Measurements from ENCODE around the gene OR6M1.

GRCh38 chr11:123783536-123783935 lies 22.6 kb downstream of the OR6M1 start:
- TF ChIP-seq POLR2A (IDR thresholded peaks at IDR 0.05), result no peak
- no peak for TF ChIP-seq CTCF (IDR thresholded peaks at IDR 0.05)
- TF ChIP-seq POLR2AphosphoS5 (IDR thresholded peaks at IDR 0.05), result no peak

All from prostate gland (tissue), 2 donors.